Stimulated activated CD8-positive, alpha-beta memory T cell treated with anti-CD3 and anti-CD28 coated beads, Interleukin-7, amount 100 ng/mL, for 1 hour (primary cell): ENCODE data around the gene SNPH.

Experiments used
- DNase-seq, 2 donors: peaks; one replicate each; pipeline ENCODE4 v3.0.0-alpha.2; 2020; ENCODE audit warnings: low read depth in 2 of 2

Gene SNPH

GRCh38 chr20:1323830-1324597 is 57.9 kb downstream of the SNPH start:
- no peak for DNase-seq

- DNase-seq: no peak
Measured at GRCh38 chr20:1324598-1325172, 58.6 kb downstream of the SNPH start.

- peak; percentile 99 for DNase-seq
Measured at GRCh38 chr20:1325173-1326030, 59.3 kb downstream of the SNPH start.

- DNase-seq: no peak
Measured at GRCh38 chr20:1326031-1326930, 60.2 kb downstream of the SNPH start.

- DNase-seq: no peak
Measured at GRCh38 chr20:1327241-1327653, 61.2 kb downstream of the SNPH start.

GRCh38 chr20:1327827-1328679 is 62.0 kb downstream of the SNPH start:
- DNase-seq: no peak

GRCh38 chr20:1328680-1329330 is 62.7 kb downstream of the SNPH start, which contains the start of gene SDCBP2:
TSS of gene SDCBP2 (minus strand) at chr20:1329139. CDS start at chr20:1320416, 8,723 bp downstream.
- no peak for DNase-seq

GRCh38 chr20:1330075-1330830 is 64.2 kb downstream of the SNPH start:
- DNase-seq: no peak

- DNase-seq: no peak
Measured at GRCh38 chr20:1331101-1331500, 65.0 kb downstream of the SNPH start.

GRCh38 chr20:1331801-1332453 is 65.8 kb downstream of the SNPH start:
- DNase-seq: no peak

- no peak for DNase-seq
Measured at GRCh38 chr20:1332749-1333300, 66.7 kb downstream of the SNPH start.

- no peak for DNase-seq
Measured at GRCh38 chr20:1333462-1334369, 67.6 kb downstream of the SNPH start.

GRCh38 chr20:1334370-1334731 is 68.3 kb downstream of the SNPH start:
- no peak for DNase-seq

- no peak for DNase-seq
Measured at GRCh38 chr20:1334761-1335160, 68.7 kb downstream of the SNPH start.

GRCh38 chr20:1335961-1336698 is 70.0 kb downstream of the SNPH start:
- DNase-seq: no peak

- no peak for DNase-seq
Measured at GRCh38 chr20:1336699-1337367, 70.7 kb downstream of the SNPH start.
